ENCODE measurements around the gene RPS6KA1. TPM values are rescaled to one million over a fixed set of nuclear protein-coding genes. Genes with fewer than 3 reads are reported as not detected.

Gene RPS6KA1
- total and polyA plus RNA-seq, 2 of the 13 experiments (the other 11 are each of a cell fraction or from before 2014, with no cell fraction given) = 19.6 to 24.2 TPM

DNA sequence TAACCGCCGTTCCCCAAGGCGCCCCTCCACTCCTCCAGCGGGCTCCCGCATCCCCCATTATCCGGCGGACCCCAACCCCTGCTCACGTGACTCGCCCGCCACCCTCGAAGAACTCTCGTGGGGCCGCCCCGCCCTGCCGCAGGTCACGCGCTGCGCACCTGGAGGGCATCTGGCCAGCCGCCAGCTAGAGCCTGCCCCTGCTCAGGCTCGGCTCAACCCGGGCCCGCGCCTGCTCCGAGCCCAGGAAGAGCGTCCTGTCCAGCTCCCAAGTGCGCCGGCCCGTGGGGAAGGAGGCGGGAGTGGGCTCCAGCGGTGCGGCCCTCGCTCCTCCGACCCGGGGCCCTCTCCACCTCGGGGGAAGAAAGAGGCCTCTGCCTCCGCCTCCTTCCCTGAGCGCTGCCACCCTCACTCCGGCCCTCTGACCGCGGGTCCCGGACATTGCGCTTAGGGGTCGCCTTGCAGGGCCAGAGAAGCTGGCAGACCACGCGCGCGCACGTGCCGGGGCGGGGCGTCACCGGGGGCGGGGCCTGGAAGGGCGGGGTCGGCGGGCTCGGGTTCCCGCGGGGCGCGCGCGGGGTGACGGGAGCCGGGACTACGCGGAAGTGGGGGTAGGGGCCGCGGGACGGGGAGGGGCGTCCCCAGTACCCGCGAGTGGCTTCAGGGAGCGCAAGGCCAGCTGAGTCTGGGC is 28.9 kb upstream of the RPS6KA1 start (continued):
- TF ChIP-seq NR2F2 (IDR thresholded peaks at IDR 0.05; ENCODE audit: borderline replicate concordance, low read depth) = no peak
- no peak for TF ChIP-seq YEATS2 (CRISPR knock-in tag; IDR thresholded peaks at IDR 0.05; ENCODE audit: borderline replicate concordance)
- TF ChIP-seq ZNF513 (CRISPR knock-in tag; conservative IDR thresholded peaks at IDR 0.05) = no peak
- no peak for TF ChIP-seq EEA1 (CRISPR knock-in tag; IDR thresholded peaks at IDR 0.05; ENCODE audit: borderline replicate concordance)
- peak; percentile 4; the same call in 1 of the 2 replicates for TF ChIP-seq HDAC2 (CRISPR knock-in tag; IDR thresholded peaks at IDR 0.05)
- TF ChIP-seq ATF6 (CRISPR knock-in tag; conservative IDR thresholded peaks at IDR 0.05) = no peak
- peak; percentile 98 for TF ChIP-seq ARNTL (CRISPR knock-in tag; IDR thresholded peaks at IDR 0.05)
- TF ChIP-seq ZFP36L1 (CRISPR knock-in tag; IDR thresholded peaks at IDR 0.05) = peak; percentile 74; the same call in 1 of the 2 replicates
- TF ChIP-seq HNF1A (IDR thresholded peaks at IDR 0.05; ENCODE audit: low read depth) = no peak
- no peak for TF ChIP-seq HNF1A (CRISPR knock-in tag; IDR thresholded peaks at IDR 0.05; ENCODE audit: borderline replicate concordance)
- peak; percentile 90; the same call in 1 of the 2 replicates for TF ChIP-seq ZNF547 (CRISPR knock-in tag; IDR thresholded peaks at IDR 0.05)
- no peak for TF ChIP-seq SATB2 (CRISPR knock-in tag; IDR thresholded peaks at IDR 0.05)
- TF ChIP-seq, protein P1, sequence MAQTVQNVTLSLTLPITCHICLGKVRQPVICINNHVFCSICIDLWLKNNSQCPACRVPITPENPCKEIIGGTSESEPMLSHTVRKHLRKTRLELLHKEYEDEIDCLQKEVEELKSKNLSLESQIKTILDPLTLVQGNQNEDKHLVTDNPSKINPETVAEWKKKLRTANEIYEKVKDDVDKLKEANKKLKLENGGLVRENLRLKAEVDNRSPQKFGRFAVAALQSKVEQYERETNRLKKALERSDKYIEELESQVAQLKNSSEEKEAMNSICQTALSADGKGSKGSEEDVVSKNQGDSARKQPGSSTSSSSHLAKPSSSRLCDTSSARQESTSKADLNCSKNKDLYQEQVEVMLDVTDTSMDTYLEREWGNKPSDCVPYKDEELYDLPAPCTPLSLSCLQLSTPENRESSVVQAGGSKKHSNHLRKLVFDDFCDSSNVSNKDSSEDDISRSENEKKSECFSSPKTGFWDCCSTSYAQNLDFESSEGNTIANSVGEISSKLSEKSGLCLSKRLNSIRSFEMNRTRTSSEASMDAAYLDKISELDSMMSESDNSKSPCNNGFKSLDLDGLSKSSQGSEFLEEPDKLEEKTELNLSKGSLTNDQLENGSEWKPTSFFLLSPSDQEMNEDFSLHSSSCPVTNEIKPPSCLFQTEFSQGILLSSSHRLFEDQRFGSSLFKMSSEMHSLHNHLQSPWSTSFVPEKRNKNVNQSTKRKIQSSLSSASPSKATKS (CRISPR knock-in tag; IDR thresholded peaks at IDR 0.05) = no peak
- peak; percentile 93 for TF ChIP-seq BRF2 (CRISPR knock-in tag; IDR thresholded peaks at IDR 0.05)
- no peak for TF ChIP-seq SIN3B (IDR thresholded peaks at IDR 0.05; ENCODE audit: low read length)
- 0 out of 2 replicates have a peak, but pooled peaks have one; percentile 94 for TF ChIP-seq ZNF558 (CRISPR knock-in tag; IDR thresholded peaks at IDR 0.05; ENCODE audit: borderline replicate concordance)
- TF ChIP-seq RBM39 (IDR thresholded peaks at IDR 0.05; ENCODE audit: low read depth, low read length, poor library complexity, severe bottlenecking) = peak; percentile 83
- peak; percentile 41; the same call in 1 of the 2 replicates for TF ChIP-seq ZNF460 (CRISPR knock-in tag; IDR thresholded peaks at IDR 0.05; ENCODE audit: borderline replicate concordance)
